ENCODE data around the gene VOPP1.

The VOPP1 gene

GRCh38 chr7:55449205-55449991 is 122.9 kb downstream of the VOPP1 start:
- H2AFZ ChIP-seq (ENCODE audit: low read depth), result no peak overlapping the region
- H3K4me2 ChIP-seq, result no peak overlapping the region
- H3K79me2 ChIP-seq (ENCODE audit: insufficient read depth, low read depth), result no peaks in the 10 kb centered on the region
- H3K4me3 ChIP-seq (IDR thresholded peaks at IDR 0.05; ENCODE audit: insufficient read depth, low read depth, low read length), result no peak overlapping the region
- H3K36me3 ChIP-seq (ENCODE audit: insufficient read depth), result no peaks in the 10 kb centered on the region
- H3K4me1 ChIP-seq (ENCODE audit: low read depth, poor library complexity, severe bottlenecking), result no peaks in the 10 kb centered on the region
- H4K20me1 ChIP-seq (ENCODE audit: insufficient read depth), result 0 out of 2 replicates have a peak, but pooled peaks cover 3% of the 10 kb centered on the region
- no peak for TF ChIP-seq CTCF (conservative IDR thresholded peaks at IDR 0.05; ENCODE audit: low read depth, low read length)
- no peaks in the 10 kb centered on the region for H3K27me3 ChIP-seq (ENCODE audit: insufficient read depth, low read depth)
- H3K27ac ChIP-seq, result no peak overlapping the region
- H3K9ac ChIP-seq, result no peak overlapping the region

GRCh38 chr7:55448526-55448925 is 123.8 kb downstream of the VOPP1 start:
- H3K4me2 ChIP-seq, result no peak overlapping the region
- H3K4me1 ChIP-seq (ENCODE audit: low read depth, poor library complexity, severe bottlenecking), result no peaks in the 10 kb centered on the region
- no peaks in the 10 kb centered on the region for H3K36me3 ChIP-seq (ENCODE audit: insufficient read depth)
- TF ChIP-seq CTCF (conservative IDR thresholded peaks at IDR 0.05; ENCODE audit: low read depth, low read length), result no peak
- no peaks in the 10 kb centered on the region for H3K27me3 ChIP-seq (ENCODE audit: insufficient read depth, low read depth)
- no peak overlapping the region for H3K27ac ChIP-seq
- no peak overlapping the region for H3K9ac ChIP-seq
- no peak overlapping the region for H3K4me3 ChIP-seq (IDR thresholded peaks at IDR 0.05; ENCODE audit: insufficient read depth, low read depth, low read length)
- H4K20me1 ChIP-seq (ENCODE audit: insufficient read depth), result 0 out of 2 replicates have a peak, but pooled peaks cover 3% of the 10 kb centered on the region
- no peak overlapping the region for H2AFZ ChIP-seq (ENCODE audit: low read depth)
- no peaks in the 10 kb centered on the region for H3K79me2 ChIP-seq (ENCODE audit: insufficient read depth, low read depth)

- Histone ChIP-seq H3K4me3 (IDR thresholded peaks at IDR 0.05; ENCODE audit: insufficient read depth, low read depth, low read length) (no peak overlapping the region), H3K79me2 (ENCODE audit: insufficient read depth, low read depth) (no peaks in the 10 kb centered on the region), H3K27me3 (ENCODE audit: insufficient read depth, low read depth) (no peaks in the 10 kb centered on the region), H4K20me1 (ENCODE audit: insufficient read depth) (no peaks in the 10 kb centered on the region), H3K4me2 (no peak overlapping the region), H3K4me1 (ENCODE audit: low read depth, poor library complexity, severe bottlenecking) (no peaks in the 10 kb centered on the region), H3K36me3 (ENCODE audit: insufficient read depth) (no peaks in the 10 kb centered on the region), H2AFZ (ENCODE audit: low read depth) (no peak overlapping the region), H3K9ac (no peak overlapping the region), H3K27ac (no peak overlapping the region)
- TF ChIP-seq CTCF (conservative IDR thresholded peaks at IDR 0.05; ENCODE audit: low read depth, low read length), result no peak
These were observed 127.5 kb downstream of the VOPP1 start for GRCh38 chr7:55444786-55445185.

GRCh38 chr7:55441774-55442522 is 130.4 kb downstream of the VOPP1 start:
- no peak overlapping the region for H2AFZ ChIP-seq (ENCODE audit: low read depth)
- H3K4me1 ChIP-seq (ENCODE audit: low read depth, poor library complexity, severe bottlenecking), result no peaks in the 10 kb centered on the region
- no peak for TF ChIP-seq CTCF (conservative IDR thresholded peaks at IDR 0.05; ENCODE audit: low read depth, low read length)
- no peak overlapping the region for H3K4me3 ChIP-seq (IDR thresholded peaks at IDR 0.05; ENCODE audit: insufficient read depth, low read depth, low read length)
- H4K20me1 ChIP-seq (ENCODE audit: insufficient read depth), result no peaks in the 10 kb centered on the region
- H3K9ac ChIP-seq, result no peak overlapping the region
- H3K36me3 ChIP-seq (ENCODE audit: insufficient read depth), result no peaks in the 10 kb centered on the region
- H3K4me2 ChIP-seq, result no peak overlapping the region
- no peak overlapping the region for H3K27ac ChIP-seq
- H3K27me3 ChIP-seq (ENCODE audit: insufficient read depth, low read depth), result no peaks in the 10 kb centered on the region
- H3K79me2 ChIP-seq (ENCODE audit: insufficient read depth, low read depth), result no peaks in the 10 kb centered on the region
